Tibial nerve (tissue), 3 donors: ENCODE measurements around the gene TMCO6.

Experiments used
- CTCF ChIP-seq, 5 experiments: fragments of 200-600 bp in 3 of 5; fragments of 450-650 bp in 2 of 5; sonication (generic) in 3 of 5; IDR thresholded peaks; one replicate each; pipeline ENCODE4 v1.5.1; 2016 to 2019; ENCODE audit warnings: antibody characterized with exemption in 5 of 5, mild to moderate bottlenecking in 3 of 5, moderate library complexity in 2 of 5
- POLR2A ChIP-seq, 2 donors: fragments of 450-650 bp; IDR thresholded peaks; one replicate each; pipeline ENCODE4 v1.6.1; 2017; ENCODE audit warnings: antibody characterized with exemption in 2 of 2, mild to moderate bottlenecking in 2 of 2, moderate library complexity in 2 of 2

DNA sequence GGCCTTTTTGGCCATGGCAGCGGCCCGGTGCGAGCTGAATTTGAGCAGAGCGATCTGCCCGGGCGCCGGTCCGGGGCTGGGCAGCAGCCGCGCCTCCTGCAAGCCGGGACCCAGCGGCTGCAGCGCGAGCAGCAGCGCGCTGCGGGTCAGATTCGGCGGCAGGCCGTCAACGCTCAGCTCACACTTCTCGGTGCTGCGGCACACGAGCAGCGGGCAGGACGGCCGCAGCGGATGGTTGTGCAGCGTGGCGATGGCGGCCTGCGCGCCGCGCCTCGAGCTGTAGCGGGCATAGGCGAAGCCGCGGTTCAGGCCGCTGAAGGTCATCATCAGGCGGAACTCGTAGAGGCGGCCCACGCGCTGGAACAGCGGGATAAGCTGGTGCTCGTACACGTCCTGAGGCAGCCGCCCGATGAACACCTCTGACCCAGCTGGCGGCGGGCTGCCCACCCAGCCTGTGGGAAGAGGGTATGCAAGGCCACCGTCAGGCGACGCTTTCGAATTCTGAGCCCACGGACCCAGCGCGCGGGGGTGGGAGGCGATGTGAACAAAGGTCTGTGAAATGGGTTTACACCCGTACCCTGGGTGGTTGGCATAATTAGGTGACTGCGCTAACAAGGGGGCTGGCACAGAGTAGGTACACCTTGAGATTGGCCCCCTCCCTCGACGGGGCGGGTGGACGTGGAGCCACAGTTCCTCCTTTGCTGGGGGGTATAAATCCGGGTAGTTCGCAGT is 33.4 kb downstream of the TMCO6 start:
- TF ChIP-seq CTCF (IDR thresholded peaks at IDR 0.05) (no peak), POLR2A (IDR thresholded peaks at IDR 0.05) (no peak)
